Mesenchymal stem cell (in vitro differentiated cells and primary cell): Measurements from ENCODE around the gene ABHD4.
A peak's percentile ranks its signal among the peaks of the same experiment; 100 is the strongest.

Source experiments
- DNase-seq: peaks from one replicate; pipeline ENCODE4 v3.0.0-alpha.2; 2013
- H2AFZ ChIP-seq: one replicate; pipeline ENCODE4 v1.6.1; 2013; ENCODE audit warnings: low read depth, mild to moderate bottlenecking, control low read depth, inconsistent platforms, low read length, moderate library complexity
- H2AK5ac ChIP-seq: 2 replicates; pipeline ENCODE4 v1.6.1; 2013; ENCODE audit warnings: low read length, moderate library complexity, mild to moderate bottlenecking, inconsistent platforms; ENCODE audit not compliant: severe bottlenecking
- H2BK120ac ChIP-seq: one replicate; pipeline ENCODE4 v1.6.1; 2013; ENCODE audit warnings: low read depth, mild to moderate bottlenecking, inconsistent platforms, low read length, moderate library complexity
- H2BK12ac ChIP-seq, 2 experiments: one replicate each; pipeline ENCODE4 v1.6.1; 2013; ENCODE audit warnings: inconsistent platforms in 2 of 2, low read length in 2 of 2, mild to moderate bottlenecking in 2 of 2, moderate library complexity in 2 of 2, control low read depth in 1 of 2
- H2BK15ac ChIP-seq: one replicate; pipeline ENCODE4 v1.6.1; 2013; ENCODE audit warnings: mild to moderate bottlenecking, low read depth, inconsistent platforms; ENCODE audit not compliant: poor library complexity, severe bottlenecking
- H2BK5ac ChIP-seq: 2 replicates; pipeline ENCODE4 v1.6.1; 2013; ENCODE audit warnings: low read depth, mild to moderate bottlenecking, low read length, control low read depth, inconsistent platforms; ENCODE audit not compliant: poor library complexity, severe bottlenecking
- H3K14ac ChIP-seq, 2 experiments: one replicate each; pipeline ENCODE4 v1.6.1; 2013; ENCODE audit warnings: inconsistent platforms in 2 of 2, low read length in 2 of 2, control low read depth in 1 of 2, mild to moderate bottlenecking in 1 of 2, moderate library complexity in 1 of 2
- H3K18ac ChIP-seq, 2 experiments: one replicate each; pipeline ENCODE4 v1.6.1; 2013; ENCODE audit warnings: inconsistent platforms in 2 of 2, low read length in 2 of 2, control low read depth in 1 of 2, low read depth in 1 of 2, mild to moderate bottlenecking in 1 of 2
- H3K23ac ChIP-seq, 2 experiments: one replicate each; pipeline ENCODE4 v1.6.1; 2013; ENCODE audit warnings: inconsistent platforms in 2 of 2, low read length in 2 of 2, mild to moderate bottlenecking in 2 of 2, moderate library complexity in 2 of 2, control low read depth in 1 of 2
- H3K27ac ChIP-seq: 2 replicates; pipeline ENCODE4 v1.5.1; 2013; ENCODE audit warnings: mild to moderate bottlenecking, moderate library complexity, low read length, control low read depth, inconsistent platforms; ENCODE audit not compliant: poor library complexity, severe bottlenecking
- H3K27me3 ChIP-seq, 2 experiments: 2 replicates each; pipeline versions ENCODE4 v1.6.1 to v1.7.0; 2013; ENCODE audit warnings: low read length in 2 of 2, mild to moderate bottlenecking in 2 of 2, moderate library complexity in 2 of 2, control low read depth in 1 of 2, inconsistent platforms in 1 of 2; ENCODE audit not compliant: control insufficient read depth in 1 of 2, insufficient read depth in 1 of 2
- H3K36me3 ChIP-seq, 2 experiments: 2 replicates each; pipeline versions ENCODE4 v1.6.1 to v1.7.0; 2013; ENCODE audit warnings: low read length in 2 of 2, control low read depth in 1 of 2, inconsistent platforms in 1 of 2, low read depth in 1 of 2, mild to moderate bottlenecking in 1 of 2; ENCODE audit not compliant: insufficient read depth in 2 of 2, control insufficient read depth in 1 of 2
- H3K4ac ChIP-seq, 2 experiments: one replicate each; pipeline ENCODE4 v1.6.1; 2013; ENCODE audit warnings: inconsistent platforms in 2 of 2, low read length in 2 of 2, mild to moderate bottlenecking in 2 of 2, moderate library complexity in 2 of 2, control low read depth in 1 of 2, low read depth in 1 of 2
- H3K4me1 ChIP-seq: 2 replicates; pipeline ENCODE4 v1.6.1; 2013; ENCODE audit warnings: low read depth, low read length, control low read depth; ENCODE audit not compliant: control insufficient read depth, insufficient read depth
- H3K4me2 ChIP-seq: 2 replicates; pipeline ENCODE4 v1.6.1; 2013; ENCODE audit warnings: low read length, mild to moderate bottlenecking, inconsistent platforms; ENCODE audit not compliant: poor library complexity, severe bottlenecking
- H3K4me3 ChIP-seq, 2 experiments: 2 replicates each; pipeline versions ENCODE4 v1.5.1 to v1.7.0; 2013; ENCODE audit warnings: low read length in 2 of 2, mild to moderate bottlenecking in 2 of 2, control low read depth in 1 of 2, low read depth in 1 of 2; ENCODE audit not compliant: insufficient read depth in 1 of 2
- H3K79me1 ChIP-seq: replicated peaks from 2 replicates; pipeline ENCODE4 v1.6.1; 2013; ENCODE audit warnings: mild to moderate bottlenecking, control low read depth, low read length, inconsistent platforms; ENCODE audit not compliant: poor library complexity, severe bottlenecking
- H3K9ac ChIP-seq: 2 replicates; pipeline ENCODE4 v1.7.0; 2013; ENCODE audit warnings: mild to moderate bottlenecking, low read length, moderate library complexity
- H3K9me3 ChIP-seq: 2 replicates; pipeline ENCODE4 v1.7.0; 2013; ENCODE audit warnings: mild to moderate bottlenecking, low read length; ENCODE audit not compliant: control insufficient read depth
- H4K8ac ChIP-seq: one replicate; pipeline ENCODE4 v1.6.1; 2013; ENCODE audit warnings: inconsistent platforms, mild to moderate bottlenecking, low read length, moderate library complexity
- H4K91ac ChIP-seq: one replicate; pipeline ENCODE4 v1.6.1; 2013; ENCODE audit warnings: mild to moderate bottlenecking, low read length, inconsistent platforms
- WGBS: methylation state at CpG from one replicate; pipeline ENCODE4 v1.1.7; 2013; ENCODE audit warnings: mixed read lengths; 5-methylcytosine and 5-hydroxymethylcytosine counted together

ABHD4 gene

GRCh38 chr14:22602862-22603261 is 4.8 kb downstream of the ABHD4 start:
- Histone ChIP-seq H2BK120ac (no peak overlapping the region), H3K4ac (no peak overlapping the region), H2BK15ac (no peak overlapping the region), H2BK12ac (no peak overlapping the region), H3K23ac (no peak overlapping the region), H3K4me2 (no peak overlapping the region), H3K27me3 (no peaks in the 10 kb centered on the region), H3K4me1 (peaks cover 13% of the 10 kb centered on the region), H4K91ac (no peak overlapping the region), H3K79me1 (peaks cover 25% of the 10 kb centered on the region), H2BK5ac (no peak overlapping the region), H3K4me3 (no peak overlapping the region), H3K9ac (peak overlapping the region; percentile 51), H2AFZ (no peak overlapping the region), H3K14ac (no peak overlapping the region), H4K8ac (no peak overlapping the region), H3K36me3 (peaks cover 38 to 71% of the 10 kb centered on the region in 2 experiments), H3K27ac (no peak overlapping the region), H3K18ac (no peak overlapping the region), H3K9me3 (no peaks in the 10 kb centered on the region), H2AK5ac (no peak overlapping the region)
- no peak for DNase-seq

- Histone ChIP-seq H3K4ac (no peak overlapping the region), H3K27me3 (no peaks in the 10 kb centered on the region), H3K9ac (no peak overlapping the region), H2AK5ac (peak overlapping the region; percentile 22), H3K4me1 (peaks cover 12% of the 10 kb centered on the region), H2BK120ac (no peak overlapping the region), H3K23ac (no peak overlapping the region), H2BK5ac (no peak overlapping the region), H3K9me3 (no peaks in the 10 kb centered on the region), H4K91ac (no peak overlapping the region), H2BK15ac (no peak overlapping the region), H4K8ac (no peak overlapping the region), H3K4me3 (no peak overlapping the region), H3K18ac (no peak overlapping the region), H3K27ac (no peak overlapping the region), H3K14ac (no peak overlapping the region), H3K79me1 (peaks cover 11% of the 10 kb centered on the region), H3K36me3 (peaks cover 60 to 96% of the 10 kb centered on the region in 2 experiments), H3K4me2 (no peak overlapping the region), H2AFZ (no peak overlapping the region), H2BK12ac (no peak overlapping the region)
- 86% methylated on average over 6 of the region's 6 CpGs for WGBS
- no peak for DNase-seq
Observed at GRCh38 chr14:22606380-22606779, 8.3 kb downstream of the ABHD4 start.

GRCh38 chr14:22607291-22607690 is 9.2 kb downstream of the ABHD4 start:
- no peak overlapping the region for H3K4me3 ChIP-seq
- H4K8ac ChIP-seq, result no peak overlapping the region
- 94% methylated on average over 3 of the region's 3 CpGs for WGBS
- no peak overlapping the region for H3K23ac ChIP-seq
- H2BK15ac ChIP-seq, result no peak overlapping the region
- H2AFZ ChIP-seq, result no peak overlapping the region
- no peak for DNase-seq
- H3K9me3 ChIP-seq, result no peaks in the 10 kb centered on the region
- H3K4me1 ChIP-seq, result peaks cover 12% of the 10 kb centered on the region
- no peak overlapping the region for H3K14ac ChIP-seq
- peaks cover 59 to 97% of the 10 kb centered on the region in 2 experiments for H3K36me3 ChIP-seq
- peak overlapping the region in 1 of 2 experiments; percentile 11 for H2BK12ac ChIP-seq
- no peak overlapping the region for H3K9ac ChIP-seq
- no peak overlapping the region for H2BK5ac ChIP-seq
- H2AK5ac ChIP-seq, result peak overlapping the region; percentile 57
- H3K4ac ChIP-seq, result no peak overlapping the region
- H3K18ac ChIP-seq, result no peak overlapping the region
- H3K79me1 ChIP-seq, result peaks cover 4% of the 10 kb centered on the region
- H3K4me2 ChIP-seq, result no peak overlapping the region
- no peak overlapping the region for H2BK120ac ChIP-seq
- H3K27me3 ChIP-seq, result no peaks in the 10 kb centered on the region
- no peak overlapping the region for H4K91ac ChIP-seq
- H3K27ac ChIP-seq, result peak overlapping the region; percentile 76

- H2BK5ac ChIP-seq, result no peak overlapping the region
- no peak overlapping the region for H4K91ac ChIP-seq
- H2BK120ac ChIP-seq, result no peak overlapping the region
- H2AFZ ChIP-seq, result no peak overlapping the region
- H3K27ac ChIP-seq, result no peak overlapping the region
- H2BK15ac ChIP-seq, result no peak overlapping the region
- 94% methylated on average over 2 of the region's 2 CpGs for WGBS
- no peak overlapping the region for H2AK5ac ChIP-seq
- no peak overlapping the region for H3K9ac ChIP-seq
- H2BK12ac ChIP-seq, result no peak overlapping the region
- no peak for DNase-seq
- no peak overlapping the region for H4K8ac ChIP-seq
- no peak overlapping the region for H3K14ac ChIP-seq
- no peak overlapping the region for H3K4ac ChIP-seq
- peaks cover 37 to 69% of the 10 kb centered on the region in 2 experiments for H3K36me3 ChIP-seq
- H3K18ac ChIP-seq, result no peak overlapping the region
- peaks cover 18% of the 10 kb centered on the region for H3K4me1 ChIP-seq
- no peaks in the 10 kb centered on the region for H3K79me1 ChIP-seq
- H3K23ac ChIP-seq, result no peak overlapping the region
- H3K27me3 ChIP-seq, result no peaks in the 10 kb centered on the region
- H3K4me3 ChIP-seq, result no peak overlapping the region
- no peak overlapping the region for H3K4me2 ChIP-seq
- no peaks in the 10 kb centered on the region for H3K9me3 ChIP-seq
Observed at GRCh38 chr14:22610931-22611330, 12.8 kb downstream of the ABHD4 start.
